NOMO-1 treated with DMSO at 0.1 percent for 48 hours (cell line): Measurements from ENCODE around the gene SLX4.

Experiments
- DNase-seq: peaks from one replicate; lab custom pipeline; 2025; ENCODE audit not compliant: unreplicated experiment; lab: John Stamatoyannopoulos, UW

The SLX4 gene

DNA sequence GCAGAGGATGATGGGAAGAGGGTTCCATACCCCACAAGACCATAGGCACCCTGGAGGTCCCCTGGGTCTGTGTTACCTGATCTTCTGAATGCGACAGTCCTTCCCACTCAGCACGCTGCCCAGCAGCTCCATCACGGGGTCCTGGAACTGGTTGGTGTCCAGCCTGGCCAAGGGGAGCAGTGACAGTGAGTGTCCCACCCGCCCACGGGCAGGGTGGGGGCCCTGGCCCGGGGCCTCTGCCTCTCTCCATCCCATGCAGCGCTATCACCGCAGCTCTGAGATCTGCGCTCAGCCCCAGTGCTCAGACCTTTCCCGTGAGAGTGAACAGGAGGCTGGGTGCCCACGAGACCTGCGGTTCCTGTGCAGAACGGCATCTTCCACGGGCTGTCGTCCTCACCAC, 49.8 kb downstream of the SLX4 start:
- DNase-seq = no peak

DNA sequence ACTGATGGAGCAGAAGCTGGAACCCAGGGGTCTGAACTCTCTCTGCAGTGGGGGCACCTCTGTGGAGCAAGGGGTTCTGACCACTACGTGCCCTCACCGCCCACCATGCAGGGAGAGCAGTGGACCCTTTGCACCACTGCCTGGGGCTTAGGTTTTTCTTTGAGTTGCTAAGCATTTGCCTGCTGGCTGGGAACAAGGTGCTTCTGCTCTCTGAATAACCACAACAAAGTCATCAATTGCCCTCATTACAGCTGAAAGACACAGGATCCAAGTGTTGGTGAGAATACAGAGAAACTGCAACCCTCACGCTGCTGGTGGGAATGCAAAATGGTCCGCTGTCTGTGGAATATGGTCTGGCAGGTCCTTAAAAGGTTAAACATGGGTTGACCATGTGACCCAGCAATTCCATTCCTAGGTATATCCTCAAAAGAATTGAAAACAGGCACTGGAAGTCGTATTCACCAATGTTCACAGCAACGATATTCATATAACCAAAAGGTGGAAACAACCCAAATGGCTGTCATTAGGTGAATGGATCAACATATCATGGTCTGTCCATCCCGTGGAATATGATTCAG, 57.0 kb downstream of the SLX4 start:
- no peak for DNase-seq

DNA sequence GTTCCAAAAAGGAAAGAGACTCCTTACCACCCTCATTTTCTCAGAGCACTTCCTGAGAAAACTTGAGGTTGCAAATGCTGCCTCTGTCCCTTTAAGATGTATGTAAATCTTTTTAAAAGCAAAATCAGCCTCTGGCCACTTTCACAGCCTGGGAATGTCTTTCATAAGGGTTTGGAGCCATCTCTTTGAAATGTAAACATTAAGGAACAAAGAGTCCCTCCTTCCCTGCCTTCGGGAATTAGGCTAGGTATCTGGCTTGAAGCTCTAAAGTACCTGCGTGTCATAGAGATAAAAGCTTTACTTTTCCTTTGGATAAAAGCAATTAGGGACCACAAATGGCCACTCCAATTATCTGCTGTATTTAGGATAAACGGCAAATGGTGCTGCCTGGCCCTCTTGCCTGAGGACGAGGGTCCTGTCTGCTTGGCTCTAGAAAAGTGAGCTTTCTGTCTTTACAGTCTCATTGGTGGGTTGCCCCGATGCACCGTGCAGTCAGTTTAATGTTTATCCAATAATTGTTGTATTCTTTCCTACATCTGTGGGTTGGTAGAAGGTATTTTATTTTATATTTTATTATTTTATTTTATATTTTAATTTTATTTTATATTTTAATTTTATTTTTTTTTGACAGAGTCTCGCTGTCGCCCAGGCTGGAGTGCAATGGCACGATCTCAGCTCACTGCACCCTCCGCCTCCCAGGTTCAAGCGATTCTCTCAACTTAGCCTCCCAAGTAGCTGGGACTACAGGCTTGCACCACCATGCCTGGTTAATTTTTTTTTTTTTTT, 58.1 kb downstream of the SLX4 start:
- no peak for DNase-seq

DNA sequence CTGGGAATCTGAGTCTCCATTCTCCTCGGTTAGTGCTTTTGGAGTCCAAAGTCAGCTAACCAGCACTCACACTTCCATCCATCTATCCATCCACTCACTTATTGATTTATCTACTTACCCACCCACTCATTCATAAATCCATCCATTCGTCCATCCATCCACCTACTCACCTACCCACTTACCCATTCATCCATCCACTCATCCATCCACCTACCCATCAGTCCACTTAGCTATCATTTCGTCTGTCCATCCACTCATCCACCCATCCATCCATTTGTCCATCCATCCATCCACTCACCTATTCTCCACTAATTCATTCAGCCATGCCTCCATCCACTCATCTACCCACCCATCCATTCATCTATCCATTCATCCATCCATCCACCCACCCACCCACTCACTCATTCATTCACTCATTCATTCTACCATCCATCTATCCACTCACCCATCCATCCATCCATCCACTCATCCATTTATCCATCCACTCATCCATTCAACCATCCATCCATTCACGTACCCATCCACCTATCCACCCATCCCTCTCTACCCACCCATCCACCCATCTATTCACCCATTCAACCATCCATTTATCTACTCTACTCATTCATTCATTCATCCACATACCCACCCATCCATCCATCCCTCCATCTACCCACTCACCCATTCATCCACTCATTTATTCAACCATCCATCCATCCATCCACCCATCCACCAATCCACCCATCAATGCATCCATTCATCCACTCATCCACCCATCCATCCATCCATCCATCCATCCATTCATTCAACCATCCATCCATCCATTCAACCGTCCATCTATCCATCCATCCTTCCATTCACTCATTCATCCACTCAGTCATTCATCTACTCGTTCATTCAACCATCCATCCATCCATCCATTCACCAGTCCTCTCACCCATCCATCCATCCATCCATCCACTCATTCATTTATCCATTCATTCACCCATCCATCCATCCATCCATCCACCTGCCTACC, 60.3 kb downstream of the SLX4 start:
- no peak for DNase-seq

DNA sequence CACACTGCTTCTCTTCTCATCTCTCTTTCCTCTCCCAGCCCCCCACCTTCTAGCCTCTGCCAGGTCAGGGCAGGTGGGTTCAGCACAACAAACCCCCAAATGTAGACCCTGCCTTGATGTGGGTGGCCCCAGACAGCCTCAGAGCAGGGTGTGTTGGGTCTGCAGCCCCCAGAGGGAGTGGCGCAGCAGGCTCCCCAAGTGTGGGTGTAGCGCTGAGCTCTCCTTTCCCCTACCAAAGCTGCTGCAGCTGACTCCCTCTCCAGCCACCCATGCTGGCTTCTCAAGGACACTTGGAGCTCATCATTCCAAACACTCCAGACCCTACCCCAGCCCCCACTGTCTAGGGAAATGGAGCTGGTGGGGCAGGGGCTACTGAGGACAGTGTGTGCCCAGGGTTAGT, 61.5 kb downstream of the SLX4 start:
- no peak for DNase-seq

DNA sequence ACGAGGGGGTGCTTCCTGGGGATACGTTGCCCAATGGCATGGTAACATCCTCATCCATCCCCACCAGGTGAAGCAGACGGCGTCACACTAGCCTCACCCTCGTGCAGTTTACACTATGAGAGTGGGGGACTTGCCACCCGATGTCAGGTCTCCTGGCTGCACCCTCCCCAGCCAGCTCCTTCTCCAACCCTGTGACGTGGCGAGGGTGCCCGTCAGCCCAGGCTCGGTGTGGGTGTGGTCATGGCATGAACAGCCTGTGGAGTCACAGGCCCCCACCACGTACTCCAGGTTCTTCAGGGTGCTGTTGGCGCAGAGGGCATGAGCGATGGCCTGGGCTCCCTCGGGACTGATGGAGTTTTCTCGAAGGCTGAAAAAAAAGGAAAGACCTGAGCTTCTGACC, 62.5 kb downstream of the SLX4 start:
- no peak for DNase-seq

DNA sequence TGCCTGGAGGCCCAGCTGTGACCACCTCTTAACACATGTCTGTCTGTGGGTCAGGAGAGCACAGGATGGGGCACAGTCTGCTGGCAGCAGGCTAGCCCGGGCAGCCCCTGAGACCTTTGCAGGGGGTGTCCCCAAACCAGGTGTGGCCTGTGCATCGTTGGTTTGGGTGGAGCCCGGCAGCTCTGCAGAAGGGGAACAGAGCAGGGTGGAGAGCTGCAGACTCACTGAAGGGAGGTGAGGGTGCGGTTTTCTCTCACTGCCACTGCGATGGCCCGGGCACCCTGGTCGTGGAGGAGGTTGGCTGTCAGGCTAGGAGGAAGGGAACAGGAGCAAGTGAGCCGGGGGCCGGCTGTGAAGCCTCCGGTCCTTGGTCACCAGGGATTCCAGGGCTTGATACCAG, 63.0 kb downstream of the SLX4 start:
- DNase-seq = no peak

DNA sequence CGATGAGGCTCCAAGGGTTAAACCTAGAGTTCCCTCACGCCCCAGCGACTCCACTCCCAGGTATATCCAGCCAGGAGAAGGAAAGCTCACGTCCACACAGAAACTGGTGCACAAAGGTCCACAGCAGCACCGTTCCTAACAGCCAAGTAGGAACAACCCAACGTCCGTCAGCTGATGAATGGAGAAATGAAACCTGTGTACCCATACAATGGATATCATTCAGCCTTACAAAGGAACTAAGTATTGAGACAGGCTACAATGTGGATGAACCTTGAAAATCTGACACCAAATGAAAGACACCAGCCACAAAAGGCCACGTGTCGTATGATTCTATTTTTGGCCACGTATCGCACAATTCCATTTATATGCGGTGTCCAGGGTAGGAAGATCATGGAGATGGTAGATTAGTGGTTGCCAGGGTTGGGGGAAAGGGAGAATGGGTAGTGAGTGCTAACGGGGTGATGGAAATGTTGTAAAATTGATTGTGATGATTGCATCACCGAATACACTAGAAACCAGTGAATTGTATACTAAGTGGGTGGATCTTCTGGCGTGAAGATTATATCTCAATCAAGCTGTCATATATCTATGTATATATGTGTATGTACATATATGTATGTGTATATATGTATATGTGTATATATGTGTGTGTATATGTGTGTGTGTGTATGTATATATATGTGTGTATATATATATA, 64.3 kb downstream of the SLX4 start:
- DNase-seq = no peak

DNA sequence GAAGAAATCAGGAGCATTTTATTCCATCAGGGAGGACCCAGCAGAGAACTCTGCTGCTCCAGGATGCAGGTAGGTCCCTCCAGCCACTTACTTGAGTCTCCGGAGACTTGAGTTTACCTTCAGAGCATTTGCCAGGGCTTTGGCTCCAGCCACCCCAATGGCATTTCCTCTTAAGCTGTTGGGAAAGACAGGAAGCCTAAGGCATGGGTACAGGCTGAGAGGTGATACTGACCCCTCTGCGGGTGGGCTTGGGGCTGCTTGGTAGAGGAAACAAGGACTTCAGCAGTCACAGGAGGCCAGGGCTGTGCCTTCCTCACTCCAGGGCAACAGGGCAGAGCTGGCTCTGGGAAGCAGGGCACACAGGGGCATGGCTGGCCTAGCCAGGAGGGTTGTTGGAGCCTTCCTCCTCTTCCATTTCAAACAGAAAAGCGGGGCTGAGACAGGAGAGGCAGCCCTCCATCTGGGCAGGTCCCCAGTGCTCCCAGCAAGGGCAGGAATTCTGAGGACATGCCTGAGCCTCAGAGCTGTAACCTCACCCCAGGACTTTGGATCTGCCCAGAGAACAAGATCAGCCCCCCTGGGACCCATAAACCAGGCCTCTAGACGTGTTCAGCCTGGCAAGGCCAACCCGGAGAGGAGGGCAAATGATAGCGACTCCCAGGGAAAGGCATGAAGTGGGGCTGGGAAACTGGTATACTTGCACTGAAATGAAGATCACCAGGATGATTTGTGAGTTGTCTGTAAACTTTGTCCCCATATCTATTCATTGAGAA, 68.6 kb downstream of the SLX4 start:
- no peak for DNase-seq

DNA sequence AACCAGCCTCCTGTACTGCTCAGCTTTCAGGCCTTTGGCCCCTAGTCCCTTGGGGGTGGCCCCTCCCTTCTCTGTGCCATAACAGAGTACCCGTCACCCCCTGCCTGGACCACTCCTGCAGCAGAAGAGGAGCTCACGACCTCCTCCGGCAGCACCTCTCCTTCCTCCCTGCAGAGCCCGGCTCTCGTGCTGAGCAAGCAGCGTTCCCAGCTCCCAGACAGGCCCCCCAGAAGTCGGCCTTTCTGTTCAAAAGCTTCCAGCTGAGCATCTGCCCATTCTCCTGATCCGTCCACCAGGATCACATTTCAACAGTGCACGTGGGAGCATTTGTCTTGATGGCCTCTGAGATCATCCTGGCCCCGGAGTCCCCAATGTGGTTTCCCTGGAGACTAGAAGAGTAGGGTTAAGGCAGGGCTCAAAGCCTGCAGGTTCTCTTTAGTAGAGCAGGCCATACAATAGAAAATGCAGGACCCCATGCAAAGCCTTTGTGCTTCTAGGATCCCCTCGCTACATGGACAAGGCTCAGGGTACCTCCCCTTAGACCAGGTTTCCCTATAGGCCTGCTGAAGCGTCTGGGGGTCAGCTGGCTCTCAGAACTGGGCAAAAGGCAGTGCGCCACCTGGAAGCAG, 69.8 kb downstream of the SLX4 start:
- DNase-seq = no peak

DNA sequence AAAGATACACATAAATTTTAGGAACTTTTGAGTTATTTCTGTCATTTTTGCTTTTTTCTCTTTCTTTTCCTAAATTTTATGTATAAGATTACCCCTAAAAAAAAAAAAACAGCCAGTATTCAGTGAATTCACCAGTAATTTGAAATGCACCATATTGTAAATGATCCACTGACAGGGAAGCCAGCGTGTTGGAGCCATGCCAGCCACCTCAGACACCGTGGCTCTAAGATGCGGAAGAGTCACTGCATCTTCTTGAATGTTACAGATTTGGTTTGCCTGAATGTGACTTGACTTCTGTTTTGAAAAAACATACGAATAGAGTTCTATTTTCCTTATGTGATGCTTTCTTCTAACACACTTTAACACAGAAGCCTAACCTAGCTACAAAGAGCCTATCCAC, 73.2 kb downstream of the SLX4 start:
- DNase-seq = no peak

DNA sequence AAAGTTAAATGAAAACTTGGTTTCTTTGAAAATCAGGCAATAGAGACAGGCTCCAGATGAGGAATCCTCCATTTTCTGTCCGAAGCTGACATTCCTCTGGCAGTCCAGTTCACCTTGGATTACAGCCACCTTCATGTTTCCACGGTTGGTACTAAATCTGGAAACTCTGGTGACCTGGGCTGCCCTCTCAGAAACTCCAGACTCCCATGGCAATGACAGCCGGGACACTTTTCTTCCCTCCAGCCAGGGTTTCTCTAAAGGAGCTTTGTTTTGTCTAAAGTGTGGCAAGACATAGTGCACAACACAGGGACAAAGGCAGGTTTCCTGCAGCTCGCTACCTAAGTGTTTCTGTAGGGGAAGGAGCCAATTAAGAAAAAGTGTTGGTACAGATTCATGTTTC, 74.6 kb downstream of the SLX4 start:
- DNase-seq = no peak

DNA sequence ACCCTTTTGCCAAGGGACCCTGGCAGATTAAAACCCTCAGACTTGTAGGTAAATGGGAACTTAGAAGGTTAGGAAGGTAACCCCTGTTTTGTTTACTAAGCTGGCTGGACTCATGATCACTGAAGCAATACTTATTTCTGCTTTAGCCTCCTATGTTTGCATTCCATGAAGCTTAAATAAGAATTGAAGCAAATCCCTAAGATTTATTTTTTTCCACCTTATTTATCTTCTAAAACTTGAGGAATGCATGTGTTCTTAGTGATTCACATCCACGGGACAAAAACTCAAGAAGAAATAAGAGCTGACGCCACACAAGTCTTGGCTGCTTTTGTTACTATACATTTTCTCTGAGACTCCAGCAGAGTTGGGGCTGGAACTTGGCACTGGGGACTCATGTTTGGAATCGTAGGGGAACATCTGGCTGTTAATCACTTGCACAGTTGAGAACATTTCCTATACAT, 75.1 kb downstream of the SLX4 start:
- no peak for DNase-seq

DNA sequence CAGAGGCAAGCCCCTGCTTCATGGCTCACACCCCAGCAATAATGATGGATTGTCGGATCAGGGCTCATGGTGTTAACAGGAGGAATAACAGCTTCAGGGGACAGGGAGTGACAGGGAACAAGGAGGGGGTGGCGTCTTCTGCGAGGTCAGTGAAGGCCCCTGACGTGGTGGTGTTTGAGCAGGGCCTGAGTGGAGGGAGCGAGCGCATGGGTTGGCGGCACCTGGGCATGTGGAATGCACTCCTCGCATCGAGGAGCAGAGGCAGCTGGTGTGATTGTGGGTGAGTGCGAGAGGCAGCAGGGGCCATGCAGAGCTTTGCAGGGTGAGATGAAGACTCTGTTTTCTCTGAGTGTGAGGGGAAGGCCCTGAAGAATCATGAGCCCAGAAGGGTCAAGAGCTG, 77.3 kb downstream of the SLX4 start:
- DNase-seq = no peak

DNA sequence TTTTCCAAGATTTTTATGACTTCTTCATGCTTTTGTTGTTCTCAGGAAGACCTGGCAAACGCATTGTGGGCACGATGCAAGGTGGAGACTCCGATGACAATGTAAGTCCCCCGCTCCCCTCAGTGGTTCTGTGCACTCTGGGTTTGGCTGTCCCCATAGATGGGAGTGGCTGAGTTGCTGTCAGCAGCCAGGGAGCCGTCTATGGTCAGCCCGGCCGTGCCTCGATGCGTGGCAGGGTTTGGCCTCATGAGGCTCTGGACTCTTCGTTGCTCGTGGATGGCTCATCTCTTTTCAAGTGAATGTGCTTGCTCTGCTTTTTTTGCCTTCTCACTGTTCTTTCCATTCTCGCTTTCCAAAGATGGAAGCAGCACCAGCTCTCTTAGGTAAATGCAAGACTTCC, 78.7 kb downstream of the SLX4 start:
- no peak for DNase-seq
